Parathyroid adenoma (tissue), 2 donors: ENCODE data around the gene RGL2.

Source experiments
- H2AFZ ChIP-seq: fragments of 300-600 bp; sonication (generic); one replicate; pipeline ENCODE4 v1.7.0; 2017; ENCODE audit warnings: antibody characterized with exemption, mild to moderate bottlenecking
- H3K27ac ChIP-seq: fragments of 300-600 bp; sonication (generic); one replicate; pipeline ENCODE4 v1.7.0; 2017
- H3K27me3 ChIP-seq: fragments of 300-600 bp; sonication (generic); one replicate; pipeline ENCODE4 v1.7.0; 2017; ENCODE audit warnings: low read length; ENCODE audit not compliant: control insufficient read depth, insufficient read depth
- H3K36me3 ChIP-seq: fragments of 300-600 bp; sonication (generic); one replicate; pipeline ENCODE4 v1.7.0; 2017; ENCODE audit warnings: low read length; ENCODE audit not compliant: control insufficient read depth, insufficient read depth
- H3K4me1 ChIP-seq: fragments of 300-600 bp; sonication (generic); one replicate; pipeline ENCODE4 v1.7.0; 2017; ENCODE audit warnings: control low read depth
- H3K4me2 ChIP-seq: fragments of 300-600 bp; sonication (generic); one replicate; pipeline ENCODE4 v1.7.0; 2017; ENCODE audit warnings: low read length
- H3K4me3 ChIP-seq: fragments of 300-600 bp; sonication (generic); one replicate; pipeline ENCODE4 v1.7.0; 2017; ENCODE audit warnings: low read depth, low read length
- H3K79me2 ChIP-seq: fragments of 300-600 bp; sonication (generic); one replicate; pipeline ENCODE4 v1.7.0; 2017; ENCODE audit warnings: control low read depth
- H3K9ac ChIP-seq: fragments of 300-600 bp; sonication (generic); one replicate; pipeline ENCODE4 v1.7.0; 2017; ENCODE audit warnings: mild to moderate bottlenecking
- H3K9me3 ChIP-seq: fragments of 300-600 bp; sonication (generic); one replicate; pipeline ENCODE4 v1.7.0; 2017; ENCODE audit warnings: low read length; ENCODE audit not compliant: control insufficient read depth
- CTCF ChIP-seq: fragments of 300-600 bp; sonication (generic); IDR thresholded peaks from one replicate; pipeline ENCODE4 v1.7.0; 2017; ENCODE audit warnings: antibody characterized with exemption, mild to moderate bottlenecking
- donor health status: primary hyperparathyroidism.

RGL2 gene

GRCh38 chr6:33329058-33329457 lies 30.3 kb upstream of the RGL2 start:
- H3K9me3 ChIP-seq = no peaks in the 10 kb centered on the region
- no peak overlapping the region for H3K9ac ChIP-seq
- H3K27ac ChIP-seq = no peak overlapping the region
- no peak overlapping the region for H3K4me3 ChIP-seq
- no peaks in the 10 kb centered on the region for H3K36me3 ChIP-seq
- no peaks in the 10 kb centered on the region for H3K27me3 ChIP-seq
- no peaks in the 10 kb centered on the region for H3K79me2 ChIP-seq
- H2AFZ ChIP-seq = no peak overlapping the region
- no peak overlapping the region for H3K4me2 ChIP-seq
- no peaks in the 10 kb centered on the region for H3K4me1 ChIP-seq
- no peak for TF ChIP-seq CTCF

GRCh38 chr6:33324125-33324524 lies 25.4 kb upstream of the RGL2 start:
- Histone ChIP-seq H3K9ac (no peak overlapping the region), H3K9me3 (no peaks in the 10 kb centered on the region), H3K27ac (no peak overlapping the region)

GRCh38 chr6:33323623-33323948 lies 24.8 kb upstream of the RGL2 start:
- peak overlapping the region; percentile 5 for H3K9ac ChIP-seq
- no peaks in the 10 kb centered on the region for H3K27me3 ChIP-seq
- peak overlapping the region; percentile 93 for H2AFZ ChIP-seq
- H3K36me3 ChIP-seq = no peaks in the 10 kb centered on the region
- H3K79me2 ChIP-seq = peaks cover 7% of the 10 kb centered on the region
- peak overlapping the region; percentile 91 for H3K4me3 ChIP-seq
- peak overlapping the region; percentile 86 for H3K27ac ChIP-seq
- peaks cover 33% of the 10 kb centered on the region for H3K4me1 ChIP-seq
- TF ChIP-seq CTCF = no peak
- no peaks in the 10 kb centered on the region for H3K9me3 ChIP-seq
- H3K4me2 ChIP-seq = peak overlapping the region; percentile 96

More at GRCh38 chr6:33324125-33324524, 25.4 kb upstream of the RGL2 start:
- TF ChIP-seq CTCF = no peak
- Histone ChIP-seq H2AFZ (peak overlapping the region; percentile 93), H3K27me3 (no peaks in the 10 kb centered on the region), H3K4me3 (peak overlapping the region; percentile 91), H3K4me2 (peak overlapping the region; percentile 96), H3K4me1 (peaks cover 30% of the 10 kb centered on the region), H3K36me3 (no peaks in the 10 kb centered on the region), H3K79me2 (peaks cover 6% of the 10 kb centered on the region)

- Histone ChIP-seq H3K4me3 (peak overlapping the region; percentile 11), H3K9ac (no peak overlapping the region)
Measured at GRCh38 chr6:33321227-33321626, 22.5 kb upstream of the RGL2 start.

More at GRCh38 chr6:33321227-33321626, 22.5 kb upstream of the RGL2 start:
- Histone ChIP-seq H3K27me3 (no peaks in the 10 kb centered on the region), H3K4me1 (peaks cover 44% of the 10 kb centered on the region), H3K36me3 (no peaks in the 10 kb centered on the region), H3K27ac (peak overlapping the region; percentile 86), H3K9me3 (no peaks in the 10 kb centered on the region), H2AFZ (no peak overlapping the region), H3K79me2 (peaks cover 7% of the 10 kb centered on the region), H3K4me2 (peak overlapping the region; percentile 54)
- no peak for TF ChIP-seq CTCF
